Measurements from ENCODE around the gene SLIT1. TPM values are rescaled to one million over a fixed set of nuclear protein-coding genes. Genes with fewer than 3 reads are reported as not detected.

The SLIT1 gene
- total and polyA plus RNA-seq, 2 experiments from 2014 or later, result not detected

GRCh38 chr10:96995851-96996250 is 189.9 kb downstream of the SLIT1 start:
- Histone ChIP-seq H3F3A (ENCODE audit: insufficient read depth) (peaks cover 10% of the 10 kb centered on the region; the same call in 1 of the 2 replicates), H2AFZ (no peak overlapping the region), H3K9ac (no peak overlapping the region), H3K9me3 (ENCODE audit: low read depth) (no peaks in the 10 kb centered on the region), H3K79me2 (ENCODE audit: insufficient read depth) (no peaks in the 10 kb centered on the region), H3K4me1 (ENCODE audit: insufficient read depth) (peaks cover 13% of the 10 kb centered on the region), H3K36me3 (ENCODE audit: low read depth) (no peaks in the 10 kb centered on the region), H3K4me2 (ENCODE audit: unreplicated experiment) (no peak overlapping the region), H4K20me1 (ENCODE audit: insufficient read depth) (no peaks in the 10 kb centered on the region), H3K27me3 (replicated peaks; ENCODE audit: insufficient read depth) (no peaks in the 10 kb centered on the region), H3K9me2 (ENCODE audit: insufficient read depth) (no peaks in the 10 kb centered on the region), H3K27ac (no peak overlapping the region), H3K4me3 (no peak overlapping the region)
- 91 to 96% methylated on average over 4 of the region's 4 CpGs for WGBS, 2 experiments (ENCODE audit: low coverage in 1 of 2, low lambda C conversion rate in 2 of 2, missing lambda C conversion rate in 2 of 2)
- in situ Hi-C loops (cut with MboI), result no loop called here
- no peak for TF ChIP-seq EZH2phosphoT487 (IDR thresholded peaks at IDR 0.05; ENCODE audit: insufficient read depth, low read depth)
- TF ChIP-seq EZH2 (IDR thresholded peaks at IDR 0.05; ENCODE audit: insufficient read depth, poor library complexity, severe bottlenecking), result no peak
- DNase-seq, result no peak

DNA sequence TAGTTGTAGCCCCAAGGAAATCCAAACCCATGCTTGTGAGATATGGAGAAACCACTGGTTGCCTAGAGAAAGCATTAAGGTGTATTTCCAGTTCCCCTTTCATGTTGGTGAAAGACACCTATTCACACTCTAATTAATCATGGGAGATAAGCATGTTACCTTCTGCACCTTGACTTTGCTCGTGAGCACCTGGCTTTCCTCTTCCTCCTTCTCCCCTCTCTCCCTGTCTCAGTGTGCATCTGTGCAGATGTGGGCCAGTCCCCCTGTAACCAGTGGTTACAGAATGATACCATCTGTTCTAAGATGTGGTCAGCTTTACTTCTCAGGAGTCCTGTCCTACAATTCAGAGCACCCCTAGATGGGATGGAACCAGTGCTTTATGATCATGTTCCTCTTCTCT is 193.0 kb downstream of the SLIT1 start:
- H2AFZ ChIP-seq, result no peak overlapping the region
- no peak overlapping the region for H3K4me2 ChIP-seq (ENCODE audit: unreplicated experiment)
- H3K9me3 ChIP-seq (ENCODE audit: low read depth), result no peaks in the 10 kb centered on the region
- peaks cover 34% of the 10 kb centered on the region for H3F3A ChIP-seq (ENCODE audit: insufficient read depth)
- H3K4me1 ChIP-seq (ENCODE audit: insufficient read depth), result peaks cover 37% of the 10 kb centered on the region
- no peak for TF ChIP-seq EZH2phosphoT487 (IDR thresholded peaks at IDR 0.05; ENCODE audit: insufficient read depth, low read depth)
- no peak for TF ChIP-seq EZH2 (IDR thresholded peaks at IDR 0.05; ENCODE audit: insufficient read depth, poor library complexity, severe bottlenecking)
- no peak for DNase-seq
- WGBS, 2 experiments (ENCODE audit: low coverage in 1 of 2, low lambda C conversion rate in 2 of 2, missing lambda C conversion rate in 2 of 2), result 92 to 100% methylated on average over 1 of the region's 1 CpG
- H3K27me3 ChIP-seq (replicated peaks; ENCODE audit: insufficient read depth), result no peaks in the 10 kb centered on the region
- H4K20me1 ChIP-seq (ENCODE audit: insufficient read depth), result no peaks in the 10 kb centered on the region
- H3K36me3 ChIP-seq (ENCODE audit: low read depth), result no peaks in the 10 kb centered on the region
- no peak overlapping the region for H3K4me3 ChIP-seq
- H3K9me2 ChIP-seq (ENCODE audit: insufficient read depth), result no peaks in the 10 kb centered on the region
- H3K27ac ChIP-seq, result no peak overlapping the region
- H3K9ac ChIP-seq, result no peak overlapping the region
- in situ Hi-C loops (cut with MboI), result no loop called here
- no peaks in the 10 kb centered on the region for H3K79me2 ChIP-seq (ENCODE audit: insufficient read depth)

DNA sequence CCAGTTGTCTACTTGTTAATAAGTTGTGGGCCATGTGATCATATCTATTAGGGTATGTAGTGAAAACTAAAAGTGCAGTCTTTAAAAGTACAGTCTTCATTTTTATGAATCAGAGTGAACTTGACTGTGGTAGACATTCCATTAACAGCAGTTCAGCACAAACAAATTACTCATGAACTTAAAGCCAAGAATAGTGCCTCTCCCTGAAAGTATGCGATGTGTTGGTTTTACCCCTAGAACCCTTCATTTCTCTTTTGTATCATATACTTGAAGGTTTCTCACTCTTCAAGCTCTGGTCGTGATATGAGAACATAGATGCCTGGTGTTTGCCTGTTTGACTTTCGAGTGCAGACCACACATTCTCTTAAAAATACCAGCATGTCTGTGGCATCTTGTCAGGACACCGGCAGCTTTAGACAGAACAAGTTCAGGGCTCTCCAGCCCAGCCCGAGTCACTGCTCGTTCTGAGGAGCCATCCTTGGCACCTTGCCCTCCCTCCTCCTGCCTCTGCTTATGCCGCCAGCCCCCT is 194.4 kb downstream of the SLIT1 start:
- H3K9me3 ChIP-seq (ENCODE audit: low read depth), result no peaks in the 10 kb centered on the region
- H3K4me1 ChIP-seq (ENCODE audit: insufficient read depth), result peaks cover 41% of the 10 kb centered on the region
- peak overlapping the region; percentile 43 for H3K9ac ChIP-seq
- H3K27me3 ChIP-seq (replicated peaks; ENCODE audit: insufficient read depth), result no peaks in the 10 kb centered on the region
- H4K20me1 ChIP-seq (ENCODE audit: insufficient read depth), result no peaks in the 10 kb centered on the region
- peak overlapping the region; percentile 77 for H3K4me2 ChIP-seq (ENCODE audit: unreplicated experiment)
- H3K27ac ChIP-seq, result peak overlapping the region; percentile 69
- H3K9me2 ChIP-seq (ENCODE audit: insufficient read depth), result no peaks in the 10 kb centered on the region
- in situ Hi-C loops (cut with MboI), result no loop called here
- 2% methylated on average over 7 of the region's 7 CpGs for WGBS, 2 experiments (ENCODE audit: low coverage in 1 of 2, low lambda C conversion rate in 2 of 2, missing lambda C conversion rate in 2 of 2)
- H3K36me3 ChIP-seq (ENCODE audit: low read depth), result no peaks in the 10 kb centered on the region
- H3F3A ChIP-seq (ENCODE audit: insufficient read depth), result peaks cover 34% of the 10 kb centered on the region
- H3K79me2 ChIP-seq (ENCODE audit: insufficient read depth), result no peaks in the 10 kb centered on the region
- peak overlapping the region; percentile 53 for H2AFZ ChIP-seq
- TF ChIP-seq EZH2 (IDR thresholded peaks at IDR 0.05; ENCODE audit: insufficient read depth, poor library complexity, severe bottlenecking) (no peak), EZH2phosphoT487 (IDR thresholded peaks at IDR 0.05; ENCODE audit: insufficient read depth, low read depth) (no peak)
- DNase-seq, result peak; percentile 85
- peak overlapping the region; percentile 62 for H3K4me3 ChIP-seq

GRCh38 chr10:96988426-96988825 is 197.3 kb downstream of the SLIT1 start:
- DNase-seq, result peak; percentile 23
- 21 to 23% methylated on average over 4 of the region's 4 CpGs for WGBS, 2 experiments (ENCODE audit: low coverage in 1 of 2, low lambda C conversion rate in 2 of 2, missing lambda C conversion rate in 2 of 2)
- H3K27ac ChIP-seq, result peak overlapping the region; percentile 58
- no peaks in the 10 kb centered on the region for H4K20me1 ChIP-seq (ENCODE audit: insufficient read depth)
- no peaks in the 10 kb centered on the region for H3K36me3 ChIP-seq (ENCODE audit: low read depth)
- in situ Hi-C loops (cut with MboI), result no loop called here
- peaks cover 34% of the 10 kb centered on the region for H3F3A ChIP-seq (ENCODE audit: insufficient read depth)
- peaks cover 41% of the 10 kb centered on the region for H3K4me1 ChIP-seq (ENCODE audit: insufficient read depth)
- peak overlapping the region; percentile 15 for H3K4me2 ChIP-seq (ENCODE audit: unreplicated experiment)
- no peaks in the 10 kb centered on the region for H3K79me2 ChIP-seq (ENCODE audit: insufficient read depth)
- H3K9me2 ChIP-seq (ENCODE audit: insufficient read depth), result no peaks in the 10 kb centered on the region
- no peaks in the 10 kb centered on the region for H3K9me3 ChIP-seq (ENCODE audit: low read depth)
- H3K27me3 ChIP-seq (replicated peaks; ENCODE audit: insufficient read depth), result no peaks in the 10 kb centered on the region
- no peak overlapping the region for H2AFZ ChIP-seq
- no peak overlapping the region for H3K9ac ChIP-seq
- no peak overlapping the region for H3K4me3 ChIP-seq
- TF ChIP-seq EZH2phosphoT487 (IDR thresholded peaks at IDR 0.05; ENCODE audit: insufficient read depth, low read depth) (no peak), EZH2 (IDR thresholded peaks at IDR 0.05; ENCODE audit: insufficient read depth, poor library complexity, severe bottlenecking) (no peak)

GRCh38 chr10:96987842-96988175 is 197.9 kb downstream of the SLIT1 start:
- 50 to 65% methylated on average over 3 of the region's 3 CpGs for WGBS, 2 experiments (ENCODE audit: low coverage in 1 of 2, low lambda C conversion rate in 2 of 2, missing lambda C conversion rate in 2 of 2)
- Histone ChIP-seq H3K4me2 (ENCODE audit: unreplicated experiment) (peak overlapping the region; percentile 15), H3K36me3 (ENCODE audit: low read depth) (no peaks in the 10 kb centered on the region), H3K27ac (peak overlapping the region; percentile 58), H3K9ac (no peak overlapping the region), H2AFZ (no peak overlapping the region), H3K4me1 (ENCODE audit: insufficient read depth) (peaks cover 41% of the 10 kb centered on the region), H3K4me3 (no peak overlapping the region), H3K9me3 (ENCODE audit: low read depth) (no peaks in the 10 kb centered on the region), H4K20me1 (ENCODE audit: insufficient read depth) (no peaks in the 10 kb centered on the region), H3K79me2 (ENCODE audit: insufficient read depth) (no peaks in the 10 kb centered on the region), H3K27me3 (replicated peaks; ENCODE audit: insufficient read depth) (no peaks in the 10 kb centered on the region), H3F3A (ENCODE audit: insufficient read depth) (peaks cover 34% of the 10 kb centered on the region), H3K9me2 (ENCODE audit: insufficient read depth) (no peaks in the 10 kb centered on the region)
- in situ Hi-C loops (cut with MboI), result no loop called here
- peak; percentile 82 for DNase-seq
- no peak for TF ChIP-seq EZH2 (IDR thresholded peaks at IDR 0.05; ENCODE audit: insufficient read depth, poor library complexity, severe bottlenecking)
- TF ChIP-seq EZH2phosphoT487 (IDR thresholded peaks at IDR 0.05; ENCODE audit: insufficient read depth, low read depth), result no peak

Measured in GM23248 (cell line).